H1 (cell line): ENCODE data around the gene RFX3. TPM values are rescaled to one million over a fixed set of nuclear protein-coding genes. Genes with fewer than 3 reads are reported as not detected.

Source experiments
- CTCF ChIA-PET: fragments of 300-600 bp; sonication (Branson Sonifier 250); formaldehyde crosslinking; loops from one replicate; lab custom pipeline; 2021; ENCODE audit not compliant: partially characterized antibody; lab: Charles Lee
- POLR2A ChIA-PET: fragments of 300-600 bp; sonication (Branson Sonifier 250); formaldehyde crosslinking; loops from one replicate; lab custom pipeline; 2021; ENCODE audit warnings: inconsistent platforms; ENCODE audit not compliant: partially characterized antibody; lab: Charles Lee
- DNase-seq, 2 experiments: peaks; one replicate each; pipeline versions ENCODE4 v3.0.0 to v3.0.0-alpha.2; 2010 to 2022; ENCODE audit warnings: low spot score in 2 of 2, low read depth in 1 of 2, mixed read lengths in 1 of 2
- FAIRE-seq: peaks from 2 replicates; lab custom pipeline; 2011; peaks lifted over from hg19 to GRCh38; lab: Jason Lieb, UNC
- H2AFZ ChIP-seq: 2 replicates; pipeline ENCODE4 v1.8.1; 2012; ENCODE audit warnings: low read length, inconsistent platforms
- H2AK5ac ChIP-seq: 2 replicates; pipeline ENCODE4 v1.6.1; 2013; ENCODE audit warnings: low read depth, low read length
- H2BK120ac ChIP-seq: replicated peaks from 2 replicates; pipeline ENCODE3; 2013; ENCODE audit warnings: low read depth, low read length, inconsistent platforms
- H2BK12ac ChIP-seq: 2 replicates; pipeline ENCODE4 v1.6.1; 2013; ENCODE audit warnings: low read depth, low read length
- H2BK15ac ChIP-seq: 2 replicates; pipeline ENCODE4 v1.6.1; 2013; ENCODE audit warnings: low read length
- H2BK20ac ChIP-seq: 2 replicates; pipeline ENCODE4 v1.6.1; 2013; ENCODE audit warnings: low read length
- H2BK5ac ChIP-seq: 2 replicates; pipeline ENCODE4 v1.6.1; 2013; ENCODE audit warnings: low read depth, low read length
- H3K14ac ChIP-seq: 2 replicates; pipeline ENCODE4 v1.6.1; 2013; ENCODE audit warnings: inconsistent platforms; ENCODE audit not compliant: insufficient read length
- H3K18ac ChIP-seq: 2 replicates; pipeline ENCODE4 v1.6.1; 2013; ENCODE audit warnings: low read length; ENCODE audit errors: extremely low read depth
- H3K23ac ChIP-seq: 2 replicates; pipeline ENCODE4 v1.6.1; 2013; ENCODE audit warnings: inconsistent platforms; ENCODE audit not compliant: insufficient read length
- H3K23me2 ChIP-seq: 2 replicates; pipeline ENCODE4 v1.6.1; 2013; ENCODE audit warnings: low read depth, low read length
- H3K27ac ChIP-seq: 2 replicates; pipeline ENCODE4 v1.6.1; 2011; ENCODE audit warnings: low read depth, low read length, inconsistent platforms
- H3K27me3 ChIP-seq, 4 experiments: replicated peaks in 1 of 4; 1 replicate in 1 of 4; 2 replicates in 3 of 4; pipeline versions ENCODE4 v1.6.1 to v1.8.1; 2011 to 2013; ENCODE audit warnings: low read length in 3 of 4, mild to moderate bottlenecking in 3 of 4, inconsistent platforms in 2 of 4, mixed read lengths in 2 of 4, moderate library complexity in 1 of 4; ENCODE audit not compliant: control insufficient read depth in 3 of 4, insufficient read depth in 3 of 4; ENCODE audit errors: extremely low read depth in 1 of 4
- H3K36me3 ChIP-seq, 4 experiments: 2 replicates each; pipeline versions ENCODE4 v1.6.1 to v1.8.1; 2011 to 2013; ENCODE audit warnings: mild to moderate bottlenecking in 4 of 4, low read length in 3 of 4, moderate library complexity in 2 of 4, control low read depth in 1 of 4, inconsistent platforms in 1 of 4; ENCODE audit not compliant: insufficient read depth in 4 of 4, control insufficient read depth in 2 of 4
- H3K4ac ChIP-seq: replicated peaks from 2 replicates; pipeline ENCODE3; 2013; ENCODE audit warnings: low read length, low read depth, mixed read lengths, inconsistent platforms; ENCODE audit not compliant: insufficient read length
- H3K4me1 ChIP-seq, 4 experiments: replicated peaks in 1 of 4; 1 replicate in 1 of 4; 2 replicates in 3 of 4; pipeline versions ENCODE4 v1.6.1 to v1.8.1; 2011 to 2013; ENCODE audit warnings: low read length in 3 of 4, inconsistent platforms in 2 of 4, mixed read lengths in 1 of 4; ENCODE audit not compliant: insufficient read depth in 4 of 4, control insufficient read depth in 3 of 4
- H3K4me2 ChIP-seq, 2 experiments: 2 replicates each; pipeline versions ENCODE4 v1.6.1 to v1.8.1; 2011 to 2013; ENCODE audit warnings: low read depth in 2 of 2, low read length in 2 of 2, control low read depth in 1 of 2, inconsistent platforms in 1 of 2, mild to moderate bottlenecking in 1 of 2; ENCODE audit not compliant: insufficient read depth in 1 of 2
- H3K4me3 ChIP-seq, 4 experiments: fragments of 200-600, 300-600 bp in 1 of 4; sonication (generic), shearing (Covaris generic), sonication (Bioruptor Twin) in 1 of 4; 2 replicates each; pipeline versions ENCODE4 v1.5.1 to v1.8.1; 2011 to 2016; ENCODE audit warnings: low read length in 4 of 4, low read depth in 3 of 4, control low read depth in 2 of 4, inconsistent platforms in 2 of 4, mild to moderate bottlenecking in 2 of 4, mixed read lengths in 1 of 4, moderate library complexity in 1 of 4; ENCODE audit not compliant: insufficient read depth in 2 of 4; ENCODE audit errors: extremely low read depth in 1 of 4
- H3K56ac ChIP-seq: replicated peaks from 2 replicates; pipeline ENCODE3; 2013; ENCODE audit warnings: low read depth, mild to moderate bottlenecking, mixed read lengths, low read length, inconsistent platforms; ENCODE audit not compliant: insufficient read length
- H3K79me1 ChIP-seq: 2 replicates; pipeline ENCODE4 v1.6.1; 2013; ENCODE audit warnings: low read depth, low read length, control low read depth
- H3K79me2 ChIP-seq, 2 experiments: 2 replicates each; pipeline versions ENCODE4 v1.6.1 to v1.8.1; 2012 to 2013; ENCODE audit warnings: low read length in 2 of 2, mild to moderate bottlenecking in 2 of 2, inconsistent platforms in 1 of 2; ENCODE audit not compliant: insufficient read depth in 2 of 2, control insufficient read depth in 1 of 2
- H3K9ac ChIP-seq, 4 experiments: replicated peaks in 1 of 4; 1 replicate in 1 of 4; 2 replicates in 3 of 4; pipeline versions ENCODE4 v1.6.1 to v1.8.1; 2011 to 2013; ENCODE audit warnings: low read depth in 3 of 4, low read length in 3 of 4, control low read depth in 2 of 4, mild to moderate bottlenecking in 2 of 4, moderate library complexity in 2 of 4, inconsistent platforms in 1 of 4; ENCODE audit errors: extremely low read depth in 1 of 4
- H3K9me3 ChIP-seq, 2 experiments: 2 replicates each; pipeline versions ENCODE4 v1.6.1 to v1.8.1; 2012 to 2013; ENCODE audit warnings: mild to moderate bottlenecking in 2 of 2, moderate library complexity in 2 of 2, control low read depth in 1 of 2, inconsistent platforms in 1 of 2, low read depth in 1 of 2, low read length in 1 of 2, mixed read lengths in 1 of 2; ENCODE audit not compliant: insufficient read depth in 2 of 2
- H4K20me1 ChIP-seq, 2 experiments: replicated peaks in 1 of 2; 2 replicates each; pipeline versions ENCODE3 to v1.8.1; 2011 to 2013; ENCODE audit warnings: inconsistent platforms in 2 of 2, low read length in 2 of 2, mild to moderate bottlenecking in 1 of 2; ENCODE audit not compliant: insufficient read depth in 2 of 2, control insufficient read depth in 1 of 2
- H4K5ac ChIP-seq: 2 replicates; pipeline ENCODE4 v1.6.1; 2013; ENCODE audit warnings: low read length, low read depth, mixed read lengths, inconsistent platforms; ENCODE audit not compliant: insufficient read length
- H4K8ac ChIP-seq: 2 replicates; pipeline ENCODE4 v1.8.0; 2013; ENCODE audit warnings: mild to moderate bottlenecking, moderate library complexity, low read length, inconsistent platforms; ENCODE audit not compliant: insufficient read depth; ENCODE audit errors: extremely low read depth
- H4K91ac ChIP-seq: replicated peaks from 2 replicates; pipeline ENCODE3; 2013; ENCODE audit warnings: low read length, mixed read lengths, inconsistent platforms; ENCODE audit not compliant: insufficient read length
- CEBPB ChIP-seq: IDR thresholded peaks from 2 replicates; pipeline ENCODE4 v1.6.1; 2012; ENCODE audit warnings: low read depth, low read length
- CHD2 ChIP-seq: IDR thresholded peaks from 2 replicates; pipeline ENCODE4 v1.6.1; 2012; ENCODE audit warnings: low read length, improper control_type of control experiment
- CTBP2 ChIP-seq: IDR thresholded peaks from 2 replicates; pipeline ENCODE4 v1.7.0; 2011; ENCODE audit warnings: borderline replicate concordance, mild to moderate bottlenecking, moderate library complexity, mixed read lengths, low read length; ENCODE audit not compliant: insufficient read depth, insufficient read length
- GABPA ChIP-seq: IDR thresholded peaks from 2 replicates; pipeline ENCODE4 v1.6.1; 2011; ENCODE audit warnings: mild to moderate bottlenecking, low read length, moderate library complexity, borderline replicate concordance; ENCODE audit not compliant: insufficient read depth
- MAFK ChIP-seq: IDR thresholded peaks from 2 replicates; pipeline ENCODE4 v1.6.1; 2012; ENCODE audit warnings: low read depth, mild to moderate bottlenecking, improper control_type of control experiment, low read length
- RFX5 ChIP-seq: IDR thresholded peaks from 2 replicates; pipeline ENCODE4 v1.6.1; 2011; ENCODE audit warnings: low read depth, low read length, improper control_type of control experiment, borderline replicate concordance
- SIX5 ChIP-seq: IDR thresholded peaks from 2 replicates; pipeline ENCODE4 v1.6.1; 2011; ENCODE audit warnings: mild to moderate bottlenecking, low read depth, low read length
- WGBS, 2 experiments: shearing (Covaris generic) in 1 of 2; methylation state at CpG; one replicate each; pipeline versions ENCODE4 v1.1.6 to v1.1.7; 2013 to 2015; ENCODE audit warnings: low lambda C conversion rate in 2 of 2, mixed read lengths in 2 of 2, inconsistent platforms in 1 of 2, low coverage in 1 of 2, missing lambda C conversion rate in 1 of 2; ENCODE audit not compliant: insufficient replicate concordance in 2 of 2, insufficient coverage in 1 of 2, insufficient read length in 1 of 2; ENCODE audit errors: extremely low coverage in 1 of 2, missing lambda C conversion rate in 1 of 2; 5-methylcytosine and 5-hydroxymethylcytosine counted together
- polyA plus RNA-seq, 7 experiments: library from polyadenylated mRNA; depleted of rRNA in 3 of 7; stranded (reverse) in 5 of 7; unstranded in 2 of 7; fragments of >200 nt in 5 of 7; fragments of 200-250 nt in 2 of 7; gene quantifications; 1 replicate in 5 of 7; 2 replicates in 1 of 7; 4 replicates in 1 of 7; pipeline versions ENCODE4 v1.2.1 to v1.2.3, GENCODE V29; 2011 to 2013; ENCODE audit warnings: missing spikeins in 2 of 7, mixed read lengths in 2 of 7
- total RNA-seq: library from RNA; stranded (reverse); fragmentation: NEBNext Ultra II Directional; extraction: Animal tissue kit (Norgen Biotek cat#: 25700); gene quantifications from 2 replicates; pipeline ENCODE4 v1.2.1, GENCODE V29; 2021
- TF ChIP-seq, protein P1 (sequence below), 3 experiments: IDR thresholded peaks; 1 replicate in 2 of 3; 2 replicates in 1 of 3; pipeline versions ENCODE4 v1.5.1 to v1.6.1; 2011; ENCODE audit warnings: low read length in 3 of 3, mild to moderate bottlenecking in 3 of 3, inconsistent platforms in 2 of 3, low read depth in 1 of 3, moderate library complexity in 1 of 3; ENCODE audit not compliant: insufficient read depth in 1 of 3; ENCODE audit errors: control extremely low read depth in 1 of 3
- TF ChIP-seq, protein P2 (sequence below): IDR thresholded peaks from 2 replicates; pipeline ENCODE4 v1.6.1; 2011; ENCODE audit warnings: low read length, improper control_type of control experiment

Gene RFX3
- total and polyA plus RNA-seq, 2 of the 8 experiments (the other 6 are each of a cell fraction or from before 2014, with no cell fraction given), result 4.9 to 22.6 TPM

DNA sequence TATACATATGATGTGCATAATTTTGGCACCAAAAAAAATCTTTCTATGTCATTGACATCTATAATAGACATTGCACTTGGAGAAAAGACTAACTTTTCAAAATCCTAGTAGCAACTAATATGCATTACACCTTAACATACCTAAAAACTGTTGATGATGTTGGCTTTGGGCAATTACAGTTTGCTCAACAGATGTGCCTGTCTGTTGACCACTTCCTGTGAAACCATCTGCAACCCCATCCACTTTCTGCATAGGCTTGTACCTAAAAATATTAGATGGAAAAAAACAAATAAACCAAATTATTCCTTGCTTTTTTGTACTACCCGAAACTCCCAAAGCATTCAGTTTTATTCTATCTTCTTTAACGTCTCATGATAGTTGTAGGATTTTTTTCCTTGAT is 248.6 kb downstream of the RFX3 start:
- Histone ChIP-seq H3K4ac (no peak overlapping the region), H2BK5ac (no peak overlapping the region), H3K56ac (no peak overlapping the region), H3K18ac (no peak overlapping the region), H3K4me3 (no peak overlapping the region), H3K27ac (no peak overlapping the region), H2AK5ac (no peak overlapping the region), H2AFZ (no peak overlapping the region), H3K36me3 (no peaks in the 10 kb centered on the region; a peak in 1 of 8 replicates), H3K23ac (no peak overlapping the region), H2BK15ac (no peak overlapping the region), H3K79me2 (no peaks in the 10 kb centered on the region), H3K27me3 (no peaks in the 10 kb centered on the region), H2BK12ac (no peak overlapping the region), H4K91ac (no peak overlapping the region), H3K23me2 (no peaks in the 10 kb centered on the region), H4K5ac (no peak overlapping the region), H2BK120ac (peak overlapping the region; percentile 64), H3K9ac (no peak overlapping the region), H3K79me1 (no peaks in the 10 kb centered on the region), H2BK20ac (no peak overlapping the region), H3K9me3 (no peaks in the 10 kb centered on the region), H3K4me2 (no peak overlapping the region), H3K14ac (no peak overlapping the region), H4K20me1 (no peaks in the 10 kb centered on the region), H4K8ac (no peak overlapping the region), H3K4me1 (no peaks in the 10 kb centered on the region; a peak in 1 of 7 replicates)
- POLR2A ChIA-PET, result no interaction called here
- CTCF ChIA-PET, result no interaction called here
- FAIRE-seq (no peak), DNase-seq (no peak)
- TF ChIP-seq, protein P1, sequence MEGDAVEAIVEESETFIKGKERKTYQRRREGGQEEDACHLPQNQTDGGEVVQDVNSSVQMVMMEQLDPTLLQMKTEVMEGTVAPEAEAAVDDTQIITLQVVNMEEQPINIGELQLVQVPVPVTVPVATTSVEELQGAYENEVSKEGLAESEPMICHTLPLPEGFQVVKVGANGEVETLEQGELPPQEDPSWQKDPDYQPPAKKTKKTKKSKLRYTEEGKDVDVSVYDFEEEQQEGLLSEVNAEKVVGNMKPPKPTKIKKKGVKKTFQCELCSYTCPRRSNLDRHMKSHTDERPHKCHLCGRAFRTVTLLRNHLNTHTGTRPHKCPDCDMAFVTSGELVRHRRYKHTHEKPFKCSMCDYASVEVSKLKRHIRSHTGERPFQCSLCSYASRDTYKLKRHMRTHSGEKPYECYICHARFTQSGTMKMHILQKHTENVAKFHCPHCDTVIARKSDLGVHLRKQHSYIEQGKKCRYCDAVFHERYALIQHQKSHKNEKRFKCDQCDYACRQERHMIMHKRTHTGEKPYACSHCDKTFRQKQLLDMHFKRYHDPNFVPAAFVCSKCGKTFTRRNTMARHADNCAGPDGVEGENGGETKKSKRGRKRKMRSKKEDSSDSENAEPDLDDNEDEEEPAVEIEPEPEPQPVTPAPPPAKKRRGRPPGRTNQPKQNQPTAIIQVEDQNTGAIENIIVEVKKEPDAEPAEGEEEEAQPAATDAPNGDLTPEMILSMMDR (IDR thresholded peaks at IDR 0.05; ENCODE audit: control extremely low read depth in 1 of 3, insufficient read depth in 1 of 3, low read depth in 1 of 3, low read length in 3 of 3), result no peak
- TF ChIP-seq CHD2 (no peak), MAFK (no peak), GABPA (no peak), RFX5 (no peak), CTBP2 (no peak), CEBPB (no peak), SIX5 (no peak)
- TF ChIP-seq, protein P2, sequence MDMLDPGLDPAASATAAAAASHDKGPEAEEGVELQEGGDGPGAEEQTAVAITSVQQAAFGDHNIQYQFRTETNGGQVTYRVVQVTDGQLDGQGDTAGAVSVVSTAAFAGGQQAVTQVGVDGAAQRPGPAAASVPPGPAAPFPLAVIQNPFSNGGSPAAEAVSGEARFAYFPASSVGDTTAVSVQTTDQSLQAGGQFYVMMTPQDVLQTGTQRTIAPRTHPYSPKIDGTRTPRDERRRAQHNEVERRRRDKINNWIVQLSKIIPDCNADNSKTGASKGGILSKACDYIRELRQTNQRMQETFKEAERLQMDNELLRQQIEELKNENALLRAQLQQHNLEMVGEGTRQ, result no peak
- WGBS, 2 experiments, result 93% methylated on average over 2 of the region's 2 CpGs; no CpG with 5 or more reads in 1 of the 2 experiments
